ENCODE data around the gene KPNA1.
A peak's percentile ranks its signal among the peaks of the same experiment; 100 is the strongest.

KPNA1 gene

DNA sequence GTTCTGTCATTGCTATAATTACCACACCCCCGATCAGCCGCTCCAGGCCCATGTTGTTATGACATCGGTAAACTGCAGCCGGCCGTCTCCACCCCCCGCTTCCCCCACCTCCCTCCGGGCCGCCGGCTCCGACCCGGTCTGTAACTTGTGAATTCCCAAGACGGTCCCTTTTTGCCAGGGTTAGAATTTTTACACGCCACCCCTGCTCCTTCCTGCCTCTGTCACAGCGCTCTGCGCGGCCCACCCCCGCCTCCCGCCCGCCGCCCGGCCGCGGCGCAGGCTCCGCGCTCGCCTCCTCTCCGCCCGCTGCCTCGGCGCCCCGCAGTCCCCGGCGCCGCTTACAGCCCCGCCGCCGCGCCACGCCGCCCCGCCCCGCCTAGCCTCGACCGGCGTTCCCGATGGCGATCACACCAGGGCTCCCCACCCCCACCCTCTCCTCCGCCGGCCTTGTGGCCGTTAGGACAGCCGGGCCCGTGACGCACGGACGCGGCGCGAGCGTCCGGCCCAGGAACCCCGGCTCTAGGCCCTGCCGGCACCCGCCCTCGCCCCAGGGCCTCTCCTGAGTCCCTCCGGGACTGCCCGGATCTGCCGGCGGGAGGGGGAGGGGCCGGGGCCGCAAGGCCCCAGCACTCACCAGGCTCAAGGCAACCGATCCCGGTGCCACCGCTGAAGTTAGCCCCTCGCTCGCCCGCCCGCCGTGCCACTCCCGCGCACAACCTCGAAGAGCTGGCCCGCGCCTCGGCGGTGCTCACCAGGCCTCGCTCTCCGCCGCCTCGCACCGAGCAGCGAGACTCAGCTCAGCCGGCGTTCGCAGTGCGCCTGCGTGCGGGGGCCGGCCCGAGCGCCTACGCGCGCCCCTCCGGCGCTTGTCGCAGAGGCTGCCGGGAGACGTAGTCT, at the start of gene KPNA1:
Gene KPNA1, minus strand, starts transcription at position 817 of the 897 bp plus-strand sequence. CDS start 18,374 bp downstream, outside the sequence.
- peak; percentile 77 to 81 for DNase-seq (ENCODE audit: low read depth in 2 of 2)

DNA sequence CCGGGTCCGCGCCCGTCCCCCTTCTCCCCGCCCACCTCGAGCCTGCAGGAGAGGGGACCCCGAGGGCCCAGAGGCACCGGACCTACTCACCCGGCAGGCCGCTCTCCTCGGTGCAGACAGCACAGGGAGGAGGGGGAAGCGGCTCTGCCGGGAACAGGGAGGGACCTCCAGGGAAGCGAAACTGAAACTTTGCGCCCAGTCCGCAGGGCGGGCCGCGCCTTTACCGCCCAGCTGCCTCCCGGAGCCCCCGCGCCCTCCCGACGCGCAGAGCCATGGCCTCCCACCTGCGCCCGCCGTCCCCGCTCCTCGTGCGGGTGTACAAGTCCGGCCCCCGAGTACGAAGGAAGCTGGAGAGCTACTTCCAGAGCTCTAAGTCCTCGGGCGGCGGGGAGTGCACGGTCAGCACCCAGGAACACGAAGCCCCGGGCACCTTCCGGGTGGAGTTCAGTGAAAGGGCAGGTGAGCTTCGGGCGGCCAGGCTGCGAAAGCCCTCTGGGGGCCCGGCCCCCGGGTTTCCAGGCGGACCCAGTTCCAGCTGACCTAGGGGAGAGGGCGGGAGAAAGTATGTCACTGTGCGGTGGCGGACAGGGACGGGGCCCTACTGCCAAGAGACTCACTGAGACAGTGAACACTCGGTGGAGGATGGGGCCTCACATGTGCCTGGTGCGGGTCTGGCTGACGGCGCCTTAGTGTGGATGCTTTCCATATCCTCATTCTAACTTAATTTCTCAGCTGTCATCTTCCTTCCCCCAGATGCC, 49.6 kb upstream of the KPNA1 start, which contains the start of the genes DTX3L and PARP9:
Gene DTX3L, plus strand, starts transcription at position 184 of the 758 bp plus-strand sequence. Its CDS starts 89 bp downstream, at position 273.
Gene PARP9, minus strand, starts transcription at position 146 of the 758 bp plus-strand sequence. CDS start 4,680 bp downstream, outside the sequence.
- DNase-seq (ENCODE audit: low read depth in 2 of 2) = peak; percentile 55 to 82

DNA sequence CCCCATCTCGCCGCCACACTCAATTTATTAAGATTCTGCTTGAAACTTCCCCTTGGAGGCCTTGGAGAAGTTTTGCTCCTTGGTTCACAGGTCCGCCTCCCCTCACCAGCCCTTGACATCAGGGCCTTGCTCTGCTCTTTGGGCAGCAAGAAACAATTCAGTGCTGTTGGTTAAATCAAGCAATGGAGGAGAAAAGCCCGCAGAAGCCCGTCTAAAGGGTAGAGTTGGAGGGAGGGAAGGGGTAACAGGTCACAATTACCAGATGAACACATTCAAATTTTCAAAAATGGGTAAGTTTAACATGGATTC, 48.9 kb upstream of the KPNA1 start:
- no peak for DNase-seq (ENCODE audit: low read depth in 2 of 2)

DNA sequence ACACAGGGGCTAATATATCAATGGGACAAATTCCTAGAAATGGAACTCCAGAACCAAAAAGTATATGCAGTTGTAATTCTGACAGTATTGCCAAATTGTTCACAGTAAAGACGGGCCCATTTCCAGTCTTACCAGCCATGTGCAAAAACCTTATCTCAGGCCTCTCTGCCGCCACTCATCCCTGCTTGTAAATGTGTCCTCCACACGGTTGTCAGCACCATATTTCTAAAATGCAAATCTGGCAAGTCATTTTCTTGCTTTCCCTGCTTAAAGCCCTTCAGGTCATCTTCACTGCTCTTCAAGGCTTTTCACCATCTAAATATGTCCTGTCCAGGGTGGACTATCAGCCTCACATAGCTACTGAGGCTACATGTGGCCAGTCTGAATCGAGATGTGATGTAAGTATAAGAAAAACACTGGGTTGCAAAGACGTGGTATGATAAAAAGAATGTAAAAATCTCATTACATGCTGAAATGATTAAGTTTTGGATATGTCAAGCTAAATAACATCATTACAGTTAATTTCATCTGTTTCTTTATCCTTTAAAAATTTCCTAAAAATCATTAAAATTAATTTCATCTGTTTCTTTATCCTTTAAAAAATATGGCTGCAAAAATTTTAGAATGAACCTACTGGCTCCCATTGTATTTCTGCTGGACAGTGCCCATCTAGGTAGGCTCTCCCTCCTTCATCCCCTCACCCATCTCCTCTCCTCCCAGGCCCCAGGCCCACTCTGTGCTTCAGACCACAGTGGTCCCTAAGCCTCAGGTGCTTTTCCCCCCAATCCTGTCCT, 48.4 kb upstream of the KPNA1 start:
- DNase-seq (ENCODE audit: low read depth in 2 of 2) = no peak

DNA sequence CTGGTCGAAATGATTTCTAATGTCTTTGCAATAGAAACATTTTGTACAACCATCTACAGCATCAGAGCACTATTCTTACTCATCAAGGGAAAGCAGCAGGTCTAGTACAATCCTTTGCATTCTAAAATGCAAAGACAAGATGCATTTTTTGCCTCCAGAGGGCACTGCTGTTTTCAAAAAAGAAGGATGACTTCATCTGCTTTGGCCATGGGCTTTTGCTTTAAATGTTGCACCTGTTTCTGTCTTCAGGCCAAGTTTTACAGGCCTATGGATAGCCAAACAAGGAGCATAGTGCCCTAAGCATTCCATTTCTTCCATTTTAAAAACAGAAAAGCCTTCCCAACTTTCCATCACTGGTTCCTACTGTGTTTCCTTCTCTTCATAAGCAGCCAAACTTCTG, 45.9 kb upstream of the KPNA1 start:
- peak in 1 of 2 donors; percentile 46 for DNase-seq (ENCODE audit: low read depth in 2 of 2)

DNA sequence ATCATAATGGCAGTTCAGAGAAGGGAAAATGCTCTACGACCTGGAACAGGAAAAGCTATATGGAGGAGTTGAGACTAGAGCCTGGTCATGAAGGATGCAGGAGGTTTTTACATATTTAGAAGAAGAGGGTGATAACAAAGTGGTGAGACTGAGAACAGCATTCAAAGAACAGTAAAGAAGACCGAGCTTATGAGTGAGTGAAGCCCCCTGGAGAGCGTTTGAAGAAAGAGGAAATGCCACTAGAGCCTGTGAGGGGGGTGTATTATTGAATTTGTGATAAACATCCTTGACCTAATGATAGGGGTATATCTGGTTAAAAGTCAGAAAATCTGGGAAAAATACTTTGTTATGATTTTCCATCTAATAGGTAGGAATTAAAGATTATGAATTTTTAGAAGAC, 45.2 kb upstream of the KPNA1 start:
- no peak for DNase-seq (ENCODE audit: low read depth in 2 of 2)

DNA sequence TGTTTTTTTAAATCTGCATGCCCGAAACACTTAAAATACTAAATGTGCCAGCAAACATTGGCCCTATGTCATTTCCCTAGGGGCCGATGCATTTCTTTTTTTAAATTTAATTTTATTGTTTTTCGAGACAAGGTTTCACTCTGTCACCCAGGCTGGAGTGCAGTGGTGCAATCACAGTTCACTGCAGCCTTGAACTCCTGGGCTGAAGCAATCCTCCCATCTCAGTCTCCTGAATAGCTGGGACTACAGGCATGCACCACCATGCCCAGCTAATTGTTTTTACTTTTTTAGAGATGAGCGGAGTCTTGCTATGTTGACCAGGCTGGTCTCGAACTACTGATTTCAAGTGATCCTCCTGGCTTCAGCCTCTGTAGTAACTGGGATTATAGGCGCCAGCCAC, 43.9 kb upstream of the KPNA1 start:
- DNase-seq (ENCODE audit: low read depth in 2 of 2) = no peak

DNA sequence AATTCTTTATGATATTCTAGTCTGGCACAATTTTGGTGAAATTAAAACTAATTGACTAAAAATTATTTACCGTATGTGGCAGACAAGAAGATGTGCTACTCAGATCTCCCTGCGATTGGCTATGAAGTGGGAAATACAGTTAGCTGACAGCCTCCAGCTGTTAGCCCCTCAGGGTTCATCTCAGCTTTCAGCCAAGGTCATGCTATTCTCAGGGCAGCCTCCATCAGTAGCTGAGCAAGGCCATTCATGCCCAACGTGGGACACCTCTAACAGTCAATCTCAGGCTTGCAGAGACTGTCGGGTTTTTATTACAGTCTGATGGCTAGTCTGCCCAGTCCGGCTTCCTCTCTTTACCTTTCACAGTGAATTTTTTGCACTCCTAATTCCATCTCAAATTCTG, 42.6 kb upstream of the KPNA1 start:
- no peak for DNase-seq (ENCODE audit: low read depth in 2 of 2)

DNA sequence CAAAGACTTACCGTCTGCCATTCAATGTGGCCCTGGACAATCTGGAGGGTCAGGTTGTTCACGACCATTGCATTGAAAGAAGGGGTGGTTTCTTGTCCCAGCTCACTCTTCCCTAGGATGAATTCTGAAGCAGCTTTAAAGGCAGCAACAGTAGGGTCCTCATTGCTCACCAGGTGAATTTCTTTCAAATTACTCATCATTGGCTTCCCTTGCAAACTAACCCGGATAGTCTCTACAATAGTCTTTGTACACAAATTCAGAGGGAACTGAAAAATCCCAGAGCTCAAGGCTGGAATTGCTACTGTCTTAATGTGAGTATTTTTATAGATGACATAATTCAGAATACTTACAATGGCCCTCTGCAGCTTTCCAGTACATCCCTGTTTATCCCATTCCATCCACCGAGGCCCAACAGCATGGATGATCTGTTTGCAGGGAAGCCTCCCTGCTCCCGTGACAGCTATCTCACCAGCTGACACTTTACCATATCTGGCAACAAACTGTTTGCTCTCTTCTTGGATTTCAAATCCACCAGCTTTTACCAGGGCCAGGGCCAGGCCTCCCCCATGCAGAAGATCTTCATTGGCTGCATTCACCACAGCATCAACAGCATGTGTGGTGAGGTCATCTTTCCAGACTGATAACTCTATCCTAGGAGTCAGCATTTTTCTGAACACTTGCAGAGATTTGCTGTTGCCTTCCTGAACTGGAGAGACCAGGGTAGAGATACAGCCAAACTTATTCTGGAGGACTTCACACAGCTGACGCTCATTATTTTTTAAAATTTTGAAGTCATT, 40.7 kb upstream of the KPNA1 start:
- no peak for DNase-seq (ENCODE audit: low read depth in 2 of 2)

DNA sequence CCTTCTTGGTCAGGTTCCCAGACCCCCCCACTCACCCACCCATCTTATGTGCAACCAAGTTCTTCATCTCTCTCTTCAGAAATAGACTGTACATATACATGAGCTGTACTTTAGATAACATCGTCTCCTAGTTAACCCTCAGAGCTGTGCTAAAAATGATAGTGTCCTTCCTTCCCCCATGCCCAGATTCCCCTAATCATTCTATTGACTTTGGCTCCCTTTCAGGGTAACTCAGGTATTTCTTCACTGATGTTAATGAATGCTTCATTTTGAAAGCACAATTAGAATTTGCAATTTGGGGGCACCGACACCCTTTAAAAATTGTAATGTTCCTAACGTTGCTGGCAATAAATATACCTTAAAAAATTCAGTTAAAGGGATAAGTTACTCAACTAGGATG, 38.4 kb upstream of the KPNA1 start:
- no peak for DNase-seq (ENCODE audit: low read depth in 2 of 2)

DNA sequence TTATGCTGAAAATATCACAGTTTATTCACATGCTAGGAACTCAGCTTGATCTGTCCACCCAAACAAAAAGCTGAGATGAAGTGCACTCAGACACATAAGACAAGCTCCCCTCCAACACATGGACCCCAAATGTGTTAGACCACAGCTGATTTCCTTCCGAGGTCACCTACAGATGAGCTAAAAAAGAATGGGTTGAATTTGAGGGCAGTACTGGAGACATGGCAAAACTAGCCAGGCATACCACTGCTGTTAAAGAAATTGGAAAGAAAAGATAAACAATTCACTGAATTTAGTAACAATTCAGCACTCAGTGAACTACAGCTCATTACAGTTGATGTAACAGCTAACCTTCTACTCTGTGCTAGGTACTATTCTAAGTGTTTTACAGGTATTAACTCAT, 33.9 kb upstream of the KPNA1 start:
- DNase-seq (ENCODE audit: low read depth in 2 of 2) = no peak

DNA sequence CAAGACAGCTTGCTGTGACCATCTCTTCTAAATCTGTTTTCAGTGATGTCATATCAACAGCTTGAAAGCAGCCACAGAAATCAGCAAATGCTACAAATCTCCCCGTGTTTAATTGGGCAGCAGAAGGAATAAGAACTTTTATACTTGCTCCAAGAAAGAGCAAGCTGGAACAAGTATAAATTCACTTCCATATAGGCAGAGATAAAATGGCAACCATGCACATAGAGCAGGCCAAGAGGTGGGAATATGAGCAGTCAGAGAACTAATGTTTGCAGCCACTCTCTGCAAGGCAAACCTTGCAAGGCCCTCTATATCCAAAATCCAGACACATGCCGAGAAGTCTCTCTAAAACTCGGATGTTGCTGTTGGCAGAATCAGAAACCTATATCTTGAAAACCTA, 33.3 kb upstream of the KPNA1 start:
- DNase-seq (ENCODE audit: low read depth in 2 of 2) = no peak

DNA sequence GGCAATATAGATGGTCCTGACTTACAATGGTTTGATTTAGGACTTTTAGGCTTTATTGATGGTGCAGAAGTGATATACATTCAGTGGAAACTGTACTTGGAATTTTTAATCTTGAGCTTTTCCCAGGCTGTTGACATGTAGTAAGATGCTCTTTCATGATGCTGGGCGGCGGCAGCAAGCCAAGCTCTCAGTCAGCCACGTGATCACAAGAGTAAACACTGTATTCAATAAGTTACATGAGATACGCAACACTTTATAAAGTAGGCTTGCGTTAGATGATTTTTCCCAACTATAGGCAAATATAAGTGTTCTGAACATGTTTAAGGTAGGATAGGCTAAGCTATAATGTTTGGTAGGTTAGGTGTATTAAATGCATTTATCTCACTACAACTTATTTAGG, 31.4 kb upstream of the KPNA1 start:
- no peak for DNase-seq (ENCODE audit: low read depth in 2 of 2)

DNA sequence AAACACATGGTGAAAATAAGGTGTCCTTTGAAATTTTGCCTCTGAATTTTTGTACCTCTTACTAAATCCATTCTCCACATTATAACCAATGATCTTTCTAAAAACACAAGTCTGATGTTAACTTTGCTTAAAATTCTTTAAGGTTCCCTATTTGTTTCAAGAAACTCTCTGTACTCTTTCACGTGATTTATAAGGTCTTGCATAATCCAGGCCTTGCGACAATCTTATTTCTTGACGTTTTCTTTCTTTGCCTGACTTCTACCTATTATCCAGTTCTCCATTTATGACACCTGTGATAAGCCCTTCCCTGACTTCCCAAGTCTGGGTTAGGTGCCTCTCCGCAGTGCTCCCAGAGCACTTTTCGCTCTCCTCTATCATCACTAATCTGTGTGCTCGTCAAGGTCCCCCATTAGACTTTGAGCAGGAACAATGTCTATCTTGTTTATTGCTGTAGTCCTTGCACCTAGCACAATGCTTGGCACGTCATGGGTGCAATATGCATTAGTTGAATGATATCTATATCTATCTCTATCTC, 24.3 kb upstream of the KPNA1 start:
- no peak for DNase-seq (ENCODE audit: low read depth in 2 of 2)

DNA sequence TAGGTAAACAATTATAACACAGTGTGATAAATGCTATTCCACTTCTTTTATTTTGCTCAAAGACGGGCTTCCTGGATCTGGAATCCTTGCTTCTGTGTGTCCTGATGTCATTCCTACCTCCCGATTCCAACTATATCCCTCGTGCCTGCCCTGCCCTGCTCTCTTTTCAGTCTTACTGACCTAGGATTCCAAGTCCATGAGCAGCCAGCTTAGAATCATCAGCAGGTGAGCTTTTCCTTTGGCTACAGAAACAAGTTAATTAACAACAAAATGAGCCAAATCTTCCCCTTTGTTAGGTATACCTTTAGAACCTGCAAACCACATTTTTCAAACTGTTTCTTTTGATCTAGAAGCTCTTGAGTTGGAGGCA, 21.9 kb upstream of the KPNA1 start:
- DNase-seq (ENCODE audit: low read depth in 2 of 2) = no peak

DNA sequence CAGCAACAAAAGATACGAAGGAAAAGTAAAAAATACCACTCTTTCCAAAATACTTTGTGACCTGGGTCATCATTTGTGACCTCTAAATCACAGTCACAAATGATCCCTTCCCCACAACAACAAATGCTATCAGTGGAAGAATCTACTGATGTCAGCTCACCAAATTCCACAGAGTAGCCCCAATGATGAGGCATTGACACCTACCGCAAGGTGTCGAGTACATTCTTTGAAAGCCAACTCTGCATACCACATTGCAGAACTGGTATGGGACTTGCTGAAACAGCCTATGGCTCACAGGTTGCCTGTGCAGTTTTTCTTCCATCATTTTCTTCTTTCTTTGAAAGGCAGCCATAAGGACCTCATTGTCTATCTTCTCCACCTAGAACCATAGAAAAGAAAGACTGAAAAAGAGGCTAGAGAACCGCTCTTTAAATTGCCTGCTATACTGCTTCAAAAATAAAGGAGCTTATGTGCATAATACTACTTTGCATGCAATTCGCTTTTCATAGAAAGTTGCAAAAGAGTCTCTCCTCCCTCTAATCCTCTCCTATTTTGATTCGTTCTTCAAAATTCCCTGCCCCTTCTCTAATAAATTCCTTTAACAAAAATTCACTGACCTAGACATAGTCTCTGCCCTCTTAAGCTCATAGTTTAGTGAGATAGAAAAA, 21.4 kb upstream of the KPNA1 start:
- DNase-seq (ENCODE audit: low read depth in 2 of 2) = no peak

DNA sequence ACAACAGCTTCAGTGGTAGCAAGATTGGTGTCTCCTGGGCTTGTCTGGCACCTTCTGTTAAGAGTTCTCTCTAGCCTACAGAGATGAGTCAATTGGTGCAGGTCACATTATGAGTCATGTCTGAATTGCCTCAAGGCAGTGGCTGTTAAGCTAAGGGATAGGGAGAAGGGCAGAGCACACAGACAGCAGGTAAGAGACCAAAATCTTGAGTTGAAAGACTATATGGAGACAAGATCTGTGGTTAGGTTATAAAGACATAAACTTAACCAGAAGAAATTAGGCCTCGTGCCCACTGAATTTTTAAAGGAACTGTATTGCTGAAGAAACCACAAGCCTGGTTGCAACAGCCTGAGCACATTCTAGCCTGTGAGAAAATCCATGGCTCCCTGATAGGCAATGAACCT, 19.2 kb upstream of the KPNA1 start:
- DNase-seq (ENCODE audit: low read depth in 2 of 2) = no peak

DNA sequence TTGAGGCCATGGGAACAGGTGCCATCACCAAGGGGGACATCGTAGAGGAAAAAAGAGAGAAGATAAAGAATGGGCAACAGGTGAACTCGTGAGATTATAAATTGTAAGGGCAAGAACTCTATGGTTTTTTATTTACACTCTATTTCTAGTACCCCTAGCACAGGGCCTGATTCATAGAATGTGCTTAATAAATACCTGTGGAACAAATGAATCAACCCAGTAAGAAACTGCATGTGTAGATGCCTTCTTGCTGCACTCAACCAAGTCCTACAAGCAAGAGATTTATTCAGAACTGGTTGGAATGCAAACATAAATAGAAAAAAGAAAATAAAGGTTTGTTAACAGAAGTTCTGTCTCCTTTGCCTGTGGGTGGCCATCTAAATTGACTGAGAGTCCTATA, 18.7 kb upstream of the KPNA1 start:
- DNase-seq (ENCODE audit: low read depth in 2 of 2) = no peak

DNA sequence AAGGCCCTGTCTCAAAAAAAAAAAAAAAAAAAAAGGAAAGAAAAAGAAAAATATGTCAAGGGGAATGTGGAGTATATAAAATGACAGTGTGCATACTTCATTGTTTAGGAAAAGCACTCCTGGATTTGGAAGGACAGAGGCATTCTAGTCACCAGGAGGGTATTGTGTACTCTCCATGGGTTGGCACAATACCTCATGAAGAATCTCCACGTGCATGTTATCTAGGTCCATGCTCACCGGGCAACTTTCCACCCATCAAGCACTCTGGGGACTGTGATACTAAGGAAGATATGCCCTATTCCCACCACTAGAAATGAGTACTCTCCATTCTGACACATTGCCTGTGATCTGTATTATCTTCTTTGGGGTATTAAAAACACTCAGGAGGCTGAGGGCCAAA, 15.4 kb upstream of the KPNA1 start:
- DNase-seq (ENCODE audit: low read depth in 2 of 2) = no peak

DNA sequence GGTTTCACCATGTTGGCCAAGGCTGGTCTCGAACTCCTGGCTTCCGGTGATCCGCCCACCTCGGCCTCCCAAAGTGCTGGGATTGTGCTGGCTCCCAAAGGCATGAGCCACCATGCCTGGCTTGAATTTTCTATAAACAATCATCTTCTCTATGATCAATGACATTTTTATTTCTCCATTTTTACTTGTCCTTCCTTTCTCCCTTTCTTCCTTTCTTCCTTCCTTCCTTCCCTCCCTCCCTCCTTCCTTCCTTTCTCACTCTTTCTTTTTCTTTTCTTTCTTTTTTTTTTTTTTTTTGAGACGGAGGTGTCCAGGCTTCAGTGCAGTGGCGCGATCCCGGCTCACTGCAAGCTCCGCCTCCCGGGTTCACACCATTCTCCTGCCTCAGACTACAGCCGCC, 8.6 kb upstream of the KPNA1 start:
- DNase-seq (ENCODE audit: low read depth in 2 of 2) = no peak

DNA sequence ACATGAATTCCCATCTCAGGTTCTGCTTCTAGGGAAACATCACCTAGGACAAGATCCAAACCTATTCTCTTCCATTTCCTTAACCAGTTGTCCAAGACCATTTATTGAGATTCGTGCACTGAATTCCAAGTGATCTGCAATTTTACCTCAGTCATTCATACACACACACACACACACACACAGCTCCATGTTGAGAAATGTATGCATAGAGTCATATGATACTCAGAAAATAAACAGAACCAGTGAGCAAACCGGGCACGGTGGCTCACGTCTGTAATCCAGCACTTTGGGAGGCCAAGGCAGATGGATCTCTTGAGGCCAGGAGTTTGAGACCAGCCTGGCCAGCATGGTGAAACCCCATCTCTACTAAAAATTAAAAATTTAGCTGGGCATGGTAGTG, 6.1 kb upstream of the KPNA1 start:
- no peak for DNase-seq (ENCODE audit: low read depth in 2 of 2)

Measured in stimulated activated CD4-positive, alpha-beta T cell treated with anti-CD3 and anti-CD28 coated beads, Interleukin-1b, Interleukin-23, amount 100 ng/mL, for 4 hours (primary cell).